Lower leg skin (tissue), 4 donors: Measurements from ENCODE around the gene GPC6. TPM values are rescaled to one million over a fixed set of nuclear protein-coding genes. Genes with fewer than 3 reads are reported as not detected.

ENCODE experiments used
- DNase-seq, 2 donors: peaks; one replicate each; pipeline ENCODE4 v3.0.0-alpha.2; 2019; ENCODE audit warnings: low spot score in 2 of 2
- H3K4me3 ChIP-seq: fragments of 200-600 bp; sonication (generic); 2 replicates; pipeline ENCODE4 v1.5.1; 2017; ENCODE audit warnings: mild to moderate bottlenecking, low read depth; ENCODE audit not compliant: poor library complexity, severe bottlenecking
- POLR2A ChIP-seq, 2 donors: fragments of 450-650 bp; IDR thresholded peaks; one replicate each; pipeline ENCODE4 v1.6.1; 2016 to 2017; ENCODE audit warnings: antibody characterized with exemption in 2 of 2, mild to moderate bottlenecking in 1 of 2, moderate library complexity in 1 of 2
- WGBS, 2 donors: methylation state at CpG; one replicate each; pipeline ENCODE4 v1.1.5; 2018; 5-methylcytosine and 5-hydroxymethylcytosine counted together
- intact Hi-C: fragments of 100-400 bp; cut with DNase I; formaldehyde crosslinking; loops from one replicate; pipeline ENCODE4 v1.15.0; 2023; ENCODE audit warnings: low total_unique reads
- total RNA-seq, 4 donors: library from RNA; depleted of rRNA; stranded (reverse); fragments of >200 nt; gene quantifications; one replicate each; pipeline ENCODE4 v1.1.0, GENCODE V29; 2016
- TF ChIP-seq, protein P1 (sequence below), 3 donors: fragments of 450-650 bp; IDR thresholded peaks; one replicate each; pipeline ENCODE4 v1.5.1; 2016; ENCODE audit warnings: antibody characterized with exemption in 3 of 3, mild to moderate bottlenecking in 3 of 3, moderate library complexity in 2 of 3

Gene GPC6
- total RNA-seq, 4 donors from 2014 or later: 1.4 to 5.2 (median 2.5) TPM

DNA sequence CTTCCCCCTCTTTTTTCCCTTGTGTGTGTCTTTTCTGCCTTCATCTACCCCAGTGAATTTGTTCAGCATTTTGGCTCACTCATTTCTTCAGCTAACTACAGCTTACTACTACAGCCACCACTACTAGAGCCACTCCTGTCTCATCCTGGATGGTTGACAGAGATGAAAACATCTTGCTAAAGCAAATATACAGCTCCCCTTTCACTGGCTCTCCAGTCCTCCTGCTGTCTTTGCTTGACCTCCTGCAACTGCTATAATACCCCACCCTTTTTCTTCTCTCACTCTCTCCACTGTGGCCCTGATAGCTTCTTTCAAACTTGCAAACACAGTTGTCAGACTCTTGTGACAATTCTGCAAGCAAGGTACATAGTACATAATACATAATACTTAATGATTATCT is 729.3 kb downstream of the GPC6 start:
- intact Hi-C loops: no loop called here
- no peak overlapping the region for H3K4me3 ChIP-seq
- TF ChIP-seq, protein P1, sequence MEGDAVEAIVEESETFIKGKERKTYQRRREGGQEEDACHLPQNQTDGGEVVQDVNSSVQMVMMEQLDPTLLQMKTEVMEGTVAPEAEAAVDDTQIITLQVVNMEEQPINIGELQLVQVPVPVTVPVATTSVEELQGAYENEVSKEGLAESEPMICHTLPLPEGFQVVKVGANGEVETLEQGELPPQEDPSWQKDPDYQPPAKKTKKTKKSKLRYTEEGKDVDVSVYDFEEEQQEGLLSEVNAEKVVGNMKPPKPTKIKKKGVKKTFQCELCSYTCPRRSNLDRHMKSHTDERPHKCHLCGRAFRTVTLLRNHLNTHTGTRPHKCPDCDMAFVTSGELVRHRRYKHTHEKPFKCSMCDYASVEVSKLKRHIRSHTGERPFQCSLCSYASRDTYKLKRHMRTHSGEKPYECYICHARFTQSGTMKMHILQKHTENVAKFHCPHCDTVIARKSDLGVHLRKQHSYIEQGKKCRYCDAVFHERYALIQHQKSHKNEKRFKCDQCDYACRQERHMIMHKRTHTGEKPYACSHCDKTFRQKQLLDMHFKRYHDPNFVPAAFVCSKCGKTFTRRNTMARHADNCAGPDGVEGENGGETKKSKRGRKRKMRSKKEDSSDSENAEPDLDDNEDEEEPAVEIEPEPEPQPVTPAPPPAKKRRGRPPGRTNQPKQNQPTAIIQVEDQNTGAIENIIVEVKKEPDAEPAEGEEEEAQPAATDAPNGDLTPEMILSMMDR (IDR thresholded peaks at IDR 0.05): no peak
- no peak for TF ChIP-seq POLR2A (IDR thresholded peaks at IDR 0.05)
- no peak for DNase-seq

DNA sequence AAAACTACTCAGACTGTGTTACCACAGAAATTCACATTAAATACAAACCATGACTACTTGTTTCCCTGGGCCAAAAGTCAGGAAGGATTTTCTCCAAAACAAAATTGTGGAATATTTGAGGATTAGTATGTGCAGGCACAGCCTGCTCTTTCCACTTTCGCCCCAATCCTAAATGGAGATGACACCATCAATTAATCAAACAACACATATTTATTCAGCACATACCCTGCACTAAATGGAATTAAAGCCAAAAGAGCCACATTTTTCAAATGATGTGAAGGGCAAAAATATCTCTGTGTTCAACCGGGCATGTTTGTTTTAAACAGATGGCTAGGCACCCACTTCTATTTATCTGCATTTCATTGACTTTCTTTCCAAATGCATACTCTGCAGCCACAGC is 729.8 kb downstream of the GPC6 start:
- DNase-seq: no peak
- TF ChIP-seq POLR2A (IDR thresholded peaks at IDR 0.05): no peak
- TF ChIP-seq, protein P1 (IDR thresholded peaks at IDR 0.05): no peak
- intact Hi-C loops: no loop called here
- 61 to 63% methylated on average over 2 of the region's 2 CpGs for WGBS, 2 donors
- no peak overlapping the region for H3K4me3 ChIP-seq

DNA sequence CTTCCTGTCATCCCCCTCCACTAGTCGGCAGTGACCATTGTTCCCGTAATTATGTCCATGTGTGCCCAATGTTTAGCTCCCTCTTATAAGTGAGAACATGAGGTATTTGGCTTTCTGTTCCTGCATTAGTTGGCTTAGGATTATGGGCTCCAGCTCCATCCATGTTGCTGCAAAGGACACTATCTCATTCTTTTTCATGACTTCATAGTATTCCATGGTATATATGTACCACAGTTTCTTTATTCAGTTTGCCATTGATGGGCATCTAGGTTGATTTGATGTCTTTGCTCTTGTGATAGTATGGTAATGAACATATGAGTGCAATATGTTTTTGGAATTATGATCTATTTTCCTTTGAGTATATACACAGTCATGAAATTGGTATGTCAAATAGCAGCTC is 730.8 kb downstream of the GPC6 start:
- intact Hi-C loops: no loop called here
- TF ChIP-seq, protein P1 (IDR thresholded peaks at IDR 0.05): no peak
- no peak for TF ChIP-seq POLR2A (IDR thresholded peaks at IDR 0.05)
- DNase-seq: no peak
- WGBS, 2 donors: 94 to 95% methylated on average over 2 of the region's 2 CpGs
- no peak overlapping the region for H3K4me3 ChIP-seq

DNA sequence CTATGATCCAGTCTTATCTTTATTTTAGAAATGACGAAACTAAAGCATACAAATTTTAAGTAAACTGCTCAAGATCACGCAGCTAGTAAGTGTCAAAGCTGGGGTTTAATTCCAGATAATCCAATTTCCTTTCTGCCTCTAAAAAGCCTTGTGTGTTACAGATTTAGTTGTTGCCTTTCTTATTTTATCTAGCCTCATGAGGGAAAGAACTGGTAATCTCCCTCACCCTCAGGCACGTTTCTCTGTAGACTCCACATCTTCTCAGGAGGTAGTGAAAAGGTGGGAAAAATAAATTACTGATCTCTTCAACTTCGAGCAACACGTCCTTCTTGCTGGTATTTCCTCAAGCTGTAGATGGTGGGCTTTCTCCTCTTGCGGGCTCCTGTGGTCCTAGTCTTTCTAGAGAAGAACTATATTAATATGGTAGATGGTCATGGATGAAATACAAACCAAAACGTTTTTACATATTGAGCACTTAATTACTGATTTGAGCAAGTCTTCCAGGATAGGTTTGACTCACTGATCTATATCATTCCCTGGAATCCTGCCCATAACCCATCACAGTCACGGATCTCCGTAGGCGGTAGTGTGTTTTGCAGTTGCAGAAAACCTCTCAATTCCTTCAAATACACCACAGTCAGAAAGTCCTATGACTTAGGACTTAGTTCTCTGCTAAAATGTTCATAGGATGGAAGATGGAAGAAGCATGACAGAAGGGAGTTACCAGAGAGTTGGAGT is 733.4 kb downstream of the GPC6 start:
- H3K4me3 ChIP-seq: no peak overlapping the region
- no peak for TF ChIP-seq POLR2A (IDR thresholded peaks at IDR 0.05)
- TF ChIP-seq, protein P1 (IDR thresholded peaks at IDR 0.05): no peak
- WGBS, 2 donors: 71 to 74% methylated on average over 10 of the region's 10 CpGs
- no peak for DNase-seq
- intact Hi-C loops: no loop called here

DNA sequence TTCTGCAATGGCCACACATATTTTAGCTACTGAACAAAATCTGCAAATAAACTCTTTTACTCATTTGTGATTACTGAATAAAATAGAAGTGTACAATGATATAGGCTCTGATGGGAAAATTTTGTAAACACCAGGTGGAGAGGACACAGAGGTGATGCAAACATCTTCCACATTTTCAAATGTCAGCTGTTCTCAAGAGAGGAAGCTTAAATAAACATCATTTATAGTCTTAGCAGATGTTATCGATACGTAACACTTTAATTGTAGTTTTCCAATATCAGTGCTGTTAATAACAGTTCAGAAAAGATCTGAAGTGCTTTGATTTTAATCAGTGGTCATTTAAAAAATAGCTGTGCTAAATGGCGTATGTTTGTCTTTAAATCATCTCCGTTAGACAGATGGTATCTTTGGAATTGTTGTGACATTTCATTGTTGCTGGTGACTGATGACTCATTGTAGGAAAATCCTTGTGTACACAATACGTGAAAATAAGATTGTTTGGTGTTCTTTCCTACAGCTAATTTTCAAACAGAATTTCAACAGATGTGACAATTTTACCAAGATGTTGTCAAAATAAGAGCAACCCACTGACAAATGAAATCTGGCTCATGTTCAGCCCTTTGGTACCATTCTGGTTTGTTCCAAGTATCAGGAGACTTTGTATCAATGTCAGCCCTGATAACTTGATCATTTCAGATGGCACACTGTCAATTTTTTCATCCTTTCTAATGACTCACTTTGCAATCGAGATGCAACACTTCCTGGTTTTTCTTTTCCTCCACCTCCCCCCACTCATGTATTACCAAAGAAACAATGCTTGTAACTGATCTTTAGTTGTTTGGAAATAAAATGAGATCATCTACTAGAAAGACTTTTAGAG is 736.9 kb downstream of the GPC6 start:
- 42 to 43% methylated on average over 6 of the region's 6 CpGs for WGBS, 2 donors
- no peak for DNase-seq
- no peak for TF ChIP-seq POLR2A (IDR thresholded peaks at IDR 0.05)
- TF ChIP-seq, protein P1 (IDR thresholded peaks at IDR 0.05): no peak
- intact Hi-C loops: no loop called here
- no peak overlapping the region for H3K4me3 ChIP-seq
